ENCODE results near the gene LRCH4. TPM values are rescaled to one million over a fixed set of nuclear protein-coding genes. Genes with fewer than 3 reads are reported as not detected.
A peak's percentile ranks its signal among the peaks of the same experiment; 100 is the strongest.
"Not testable (repeated sequence)": the region's sequence is repeated elsewhere in the genome, so short reads cannot be mapped to it uniquely, and the experiment has no call there.

Gene LRCH4
- total RNA-seq, 1 experiment from 2014 or later = 33.2 TPM

DNA sequence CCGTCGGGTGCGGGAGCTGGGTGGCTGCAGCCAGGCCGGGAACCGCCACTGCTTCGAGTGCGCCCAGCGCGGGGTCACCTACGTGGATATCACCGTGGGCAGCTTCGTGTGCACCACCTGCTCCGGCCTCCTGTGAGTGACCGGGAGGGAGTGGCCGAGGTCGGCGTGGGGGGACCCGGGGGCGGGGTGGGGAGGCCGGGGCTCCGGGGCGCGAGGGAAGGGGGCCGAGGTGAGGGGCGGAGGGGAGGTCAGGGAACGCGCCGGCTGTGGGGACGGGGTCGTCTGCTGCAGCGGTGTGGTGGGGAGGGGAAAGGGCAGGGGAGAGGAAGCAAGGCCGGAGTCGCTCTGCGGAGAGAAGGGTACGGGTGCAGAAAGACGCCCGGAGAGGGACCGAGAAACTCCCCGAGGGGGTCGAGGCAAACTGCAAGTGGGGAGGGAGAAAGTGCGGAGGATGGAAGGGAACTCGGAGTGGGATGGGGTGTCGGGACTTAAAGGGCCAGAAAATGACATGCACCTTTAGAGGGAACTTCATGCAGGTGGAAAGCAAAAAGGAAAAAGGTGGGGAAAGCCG, 46.4 kb downstream of the LRCH4 start:
- H3K27ac ChIP-seq = no peak overlapping the region
- H3K9me3 ChIP-seq (replicated peaks) = no peaks in the 10 kb centered on the region
- peak in 1 of 2 experiments; percentile 17 for DNase-seq
- H3K36me3 ChIP-seq = no peaks in the 10 kb centered on the region
- H3K27me3 ChIP-seq = no peaks in the 10 kb centered on the region
- H3K4me1 ChIP-seq = no peaks in the 10 kb centered on the region
- H3K4me3 ChIP-seq = peak overlapping the region; percentile 71

- H3K36me3 ChIP-seq = no peaks in the 10 kb centered on the region
- no peak within 1 kb of the TSS; the same call in 1 of the 2 replicates for H3K27ac ChIP-seq
- peak; percentile 100 for DNase-seq
- no peaks in the 10 kb centered on the region for H3K4me1 ChIP-seq
- H3K9me3 ChIP-seq (replicated peaks) = no peaks in the 10 kb centered on the region
- no peaks in the 10 kb centered on the region for H3K27me3 ChIP-seq
- H3K4me3 ChIP-seq = peak within 1 kb of the TSS; percentile 71
These were observed 47.1 kb downstream of the LRCH4 start, which contains the start of gene AGFG2 for GRCh38 chr7:100538654-100539435. Gene AGFG2 (plus strand): TSS chr7:100539203. CDS start chr7:100539347, 144 bp downstream.

DNA sequence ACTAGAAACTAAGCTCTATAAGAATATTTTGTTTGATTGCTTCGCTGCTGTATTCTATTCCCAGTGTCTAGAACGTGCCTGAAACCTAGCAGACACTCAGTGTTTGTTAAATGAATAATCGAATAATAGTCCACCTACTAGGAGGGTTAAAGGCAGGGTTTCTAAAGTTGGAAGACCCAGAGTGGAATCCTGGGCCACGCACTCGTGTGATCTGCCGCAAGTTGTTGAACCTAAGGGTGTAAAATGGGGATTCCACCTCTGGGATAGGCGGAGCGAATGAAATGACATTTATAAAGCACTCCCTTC, 47.6 kb downstream of the LRCH4 start:
- Histone ChIP-seq H3K27me3 (no peaks in the 10 kb centered on the region; the same call in 1 of the 2 replicates), H3K4me1 (peaks cover 2% of the 10 kb centered on the region), H3K4me3 (peak overlapping the region; percentile 44), H3K36me3 (no peaks in the 10 kb centered on the region), H3K9me3 (replicated peaks) (no peaks in the 10 kb centered on the region), H3K27ac (no peak overlapping the region; the same call in 1 of the 2 replicates)
- DNase-seq = no peak

DNA sequence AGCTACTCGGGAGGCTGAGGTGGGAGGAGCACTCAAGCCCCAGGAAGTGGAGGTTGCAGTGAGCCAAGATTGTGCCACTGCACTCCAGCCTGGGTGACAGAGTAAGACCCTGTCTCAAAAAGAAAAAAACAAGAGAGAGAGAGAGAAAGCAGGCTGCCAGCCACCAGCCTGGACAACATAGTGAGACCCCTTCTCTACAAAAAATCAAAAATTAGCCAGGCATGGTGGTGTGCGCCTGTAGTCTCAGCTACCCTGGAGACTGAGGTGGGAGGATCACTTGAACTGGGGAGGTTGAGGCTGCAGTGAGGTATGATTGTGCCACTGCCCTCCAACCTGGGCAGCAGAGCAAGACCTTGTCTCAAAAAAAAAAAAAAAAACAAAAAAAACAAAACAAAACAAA, 49.2 kb downstream of the LRCH4 start:
- not testable (repeated sequence) for H3K36me3 ChIP-seq; H3K4me3 ChIP-seq; H3K27ac ChIP-seq; DNase-seq; H3K27me3 ChIP-seq; H3K9me3 ChIP-seq (replicated peaks)
- H3K4me1 ChIP-seq = peaks cover 16% of the 10 kb centered on the region

DNA sequence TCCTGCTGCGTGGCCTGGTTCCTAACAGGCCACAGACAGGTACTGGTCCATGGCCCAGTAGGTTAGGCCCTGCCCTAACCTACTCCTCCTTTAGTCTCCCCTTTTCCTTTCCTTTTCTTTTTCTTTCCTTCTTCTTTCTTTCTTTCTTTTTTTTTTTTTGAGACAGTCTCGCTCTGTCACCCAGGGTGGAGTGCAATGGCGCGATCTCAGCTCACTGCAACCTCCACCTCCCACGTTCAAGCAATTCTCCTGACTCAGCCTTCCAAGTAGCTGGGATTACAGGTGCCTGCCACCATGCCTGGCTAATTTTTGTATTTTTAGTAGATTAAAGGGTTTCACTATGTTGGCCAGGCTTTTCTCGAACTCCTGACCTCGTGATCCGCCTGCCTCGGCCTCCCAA, 49.9 kb downstream of the LRCH4 start:
- H3K9me3 ChIP-seq (replicated peaks); H3K27ac ChIP-seq; H3K36me3 ChIP-seq; DNase-seq; H3K27me3 ChIP-seq; H3K4me3 ChIP-seq: not testable (repeated sequence)
- peaks cover 16% of the 10 kb centered on the region for H3K4me1 ChIP-seq

- peak; percentile 57 to 83 for DNase-seq
- H3K4me3 ChIP-seq = no peak overlapping the region
- H3K27me3 ChIP-seq = peaks cover under 1% of the 10 kb centered on the region; the same call in 1 of the 2 replicates
- no peaks in the 10 kb centered on the region for H3K36me3 ChIP-seq
- H3K4me1 ChIP-seq = peaks cover 16% of the 10 kb centered on the region
- no peaks in the 10 kb centered on the region for H3K9me3 ChIP-seq (replicated peaks)
- H3K27ac ChIP-seq = no peak overlapping the region
These were observed 53.5 kb downstream of the LRCH4 start for GRCh38 chr7:100532165-100533022.

- H3K4me3 ChIP-seq; H3K9me3 ChIP-seq (replicated peaks); H3K27me3 ChIP-seq; H3K27ac ChIP-seq; H3K36me3 ChIP-seq; DNase-seq: not testable (repeated sequence)
- peaks cover 14% of the 10 kb centered on the region for H3K4me1 ChIP-seq
These were observed 57.6 kb downstream of the LRCH4 start for GRCh38 chr7:100528108-100528866.

Other genes with a start within 250 kb of the LRCH4 start
- gene PILRB, start 228.0 kb downstream of the LRCH4 start, total RNA-seq (2014; rRNA removed; shearing (Covaris generic)) = 13.3 and 28.0 TPM in 2 replicates
- gene PILRA, start 212.6 kb downstream of the LRCH4 start, total RNA-seq (2014; rRNA removed; shearing (Covaris generic)) = 0.83 TPM in 1 of 2 replicates, not detected in the other
- gene ZCWPW1, start 157.4 kb downstream of the LRCH4 start, total RNA-seq (2014; rRNA removed; shearing (Covaris generic)) = 1.1 and 1.2 TPM in 2 replicates
- gene MEPCE, start 156.3 kb downstream of the LRCH4 start, total RNA-seq (2014; rRNA removed; shearing (Covaris generic)) = 48.2 and 50.6 TPM in 2 replicates
- 11.2 and 11.7 TPM in 2 replicates for gene PPP1R35, start 149.6 kb downstream of the LRCH4 start, total RNA-seq (2014; rRNA removed; shearing (Covaris generic))
- gene SPACDR, start 121.9 kb downstream of the LRCH4 start, total RNA-seq (2014; rRNA removed; shearing (Covaris generic)) = not detected in 2 replicates
- gene TSC22D4, start 106.9 kb downstream of the LRCH4 start, total RNA-seq (2014; rRNA removed; shearing (Covaris generic)) = 13.7 and 14.7 TPM in 2 replicates
- 0.49 and 0.56 TPM in 2 replicates for gene NYAP1, start 102.2 kb downstream of the LRCH4 start, total RNA-seq (2014; rRNA removed; shearing (Covaris generic))
- gene AGFG2, start 46.9 kb downstream of the LRCH4 start, total RNA-seq (2014; rRNA removed; shearing (Covaris generic)) = 7.2 and 9.0 TPM in 2 replicates
- gene SAP25, start 12.2 kb downstream of the LRCH4 start, total RNA-seq (2014; rRNA removed; shearing (Covaris generic)) = 0.30 and 1.2 TPM in 2 replicates
- gene FBXO24, start 199 bp upstream of the LRCH4 start, total RNA-seq (2014; rRNA removed; shearing (Covaris generic)) = 0.10 TPM in 1 of 2 replicates, not detected in the other
- 41.2 and 43.4 TPM in 2 replicates for gene PCOLCE, start 16.2 kb upstream of the LRCH4 start, total RNA-seq (2014; rRNA removed; shearing (Covaris generic))
- 13.8 and 13.9 TPM in 2 replicates for gene MOSPD3, start 26.4 kb upstream of the LRCH4 start, total RNA-seq (2014; rRNA removed; shearing (Covaris generic))
- not detected in 2 replicates for gene TFR2, start 55.4 kb upstream of the LRCH4 start, total RNA-seq (2014; rRNA removed; shearing (Covaris generic))
- gene ACTL6B, start 70.3 kb upstream of the LRCH4 start, total RNA-seq (2014; rRNA removed; shearing (Covaris generic)) = not detected in 2 replicates
- gene GNB2, start 87.6 kb upstream of the LRCH4 start, total RNA-seq (2014; rRNA removed; shearing (Covaris generic)) = 105 and 112 TPM in 2 replicates
- gene GIGYF1, start 108.1 kb upstream of the LRCH4 start, total RNA-seq (2014; rRNA removed; shearing (Covaris generic)) = 17.8 and 22.6 TPM in 2 replicates
- 63.9 and 67.9 TPM in 2 replicates for gene POP7, start 120.0 kb upstream of the LRCH4 start, total RNA-seq (2014; rRNA removed; shearing (Covaris generic))
- not detected in 2 replicates for gene EPO, start 134.3 kb upstream of the LRCH4 start, total RNA-seq (2014; rRNA removed; shearing (Covaris generic))
- gene ZAN, start 147.5 kb upstream of the LRCH4 start, total RNA-seq (2014; rRNA removed; shearing (Covaris generic)) = not detected in 2 replicates
- gene EPHB4, start 241.4 kb upstream of the LRCH4 start, total RNA-seq (2014; rRNA removed; shearing (Covaris generic)) = 61.7 and 62.3 TPM in 2 replicates

Measured in SJCRH30 (cell line).